Peyer's patch (tissue), 4 donors: ENCODE measurements around the gene ZNF800.

Source experiments
- CTCF ChIP-seq, 6 experiments: fragments of 450-650 bp in 4 of 6; fragments of 200-600 bp in 2 of 6; sonication (generic) in 1 of 6; IDR thresholded peaks; one replicate each; pipeline ENCODE4 v1.5.1; 2017 to 2019; ENCODE audit warnings: antibody characterized with exemption in 6 of 6, mild to moderate bottlenecking in 3 of 6, moderate library complexity in 1 of 6
- POLR2A ChIP-seq, 2 donors: fragments of 450-650 bp; IDR thresholded peaks; one replicate each; pipeline ENCODE4 v1.5.1; 2017; ENCODE audit warnings: antibody characterized with exemption in 2 of 2, mild to moderate bottlenecking in 2 of 2, moderate library complexity in 2 of 2

DNA sequence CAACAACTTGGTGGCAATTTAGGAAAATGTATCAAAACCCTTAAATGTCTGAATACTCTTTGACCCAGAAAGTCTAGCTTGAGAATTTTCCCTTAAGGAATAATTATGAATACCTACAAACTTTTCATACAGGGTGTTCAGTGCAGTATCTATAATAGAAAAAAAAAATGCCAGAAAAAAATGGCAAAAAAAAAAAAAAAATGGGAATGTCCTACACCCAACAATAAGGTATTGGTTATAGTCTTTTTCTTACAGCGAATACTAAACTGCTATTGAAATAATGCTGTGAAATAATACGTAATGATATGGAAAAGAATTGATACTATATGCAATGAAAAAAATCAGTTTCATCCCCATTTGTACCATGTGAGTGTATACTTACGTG, 44.3 kb downstream of the ZNF800 start:
- TF ChIP-seq CTCF (IDR thresholded peaks at IDR 0.05) (no peak), POLR2A (IDR thresholded peaks at IDR 0.05) (no peak)
